ENCODE results near the gene DCD. TPM values are rescaled to one million over a fixed set of nuclear protein-coding genes. Genes with fewer than 3 reads are reported as not detected.

DCD gene
- total and polyA plus RNA-seq, 2 of the 8 experiments (the other 6 are each of a cell fraction or from before 2014, with no cell fraction given): not detected

- TF ChIP-seq YY1 (IDR thresholded peaks at IDR 0.05; ENCODE audit: low read depth, low read length) (no peak), USF2 (IDR thresholded peaks at IDR 0.05; ENCODE audit: low read length) (no peak), CTBP2 (IDR thresholded peaks at IDR 0.05; ENCODE audit: borderline replicate concordance, insufficient read depth, insufficient read length, low read length) (no peak), BACH1 (IDR thresholded peaks at IDR 0.05; ENCODE audit: low read length) (no peak)
These were observed 6.6 kb downstream of the DCD start (continued) for GRCh38 chr12:54641554-54641953.
